GM12801 (cell line): ENCODE data around the gene ZIM2.

Experiments
- TF ChIP-seq, protein P1 (sequence below): IDR thresholded peaks from one replicate; pipeline ENCODE4 v1.5.1; 2011; ENCODE audit warnings: control low read depth; ENCODE audit not compliant: insufficient read length; ENCODE audit errors: extremely low read depth

Gene ZIM2

GRCh38 chr19:56746367-56746766 lies 94.2 kb downstream of the ZIM2 start:
- TF ChIP-seq, protein P1, sequence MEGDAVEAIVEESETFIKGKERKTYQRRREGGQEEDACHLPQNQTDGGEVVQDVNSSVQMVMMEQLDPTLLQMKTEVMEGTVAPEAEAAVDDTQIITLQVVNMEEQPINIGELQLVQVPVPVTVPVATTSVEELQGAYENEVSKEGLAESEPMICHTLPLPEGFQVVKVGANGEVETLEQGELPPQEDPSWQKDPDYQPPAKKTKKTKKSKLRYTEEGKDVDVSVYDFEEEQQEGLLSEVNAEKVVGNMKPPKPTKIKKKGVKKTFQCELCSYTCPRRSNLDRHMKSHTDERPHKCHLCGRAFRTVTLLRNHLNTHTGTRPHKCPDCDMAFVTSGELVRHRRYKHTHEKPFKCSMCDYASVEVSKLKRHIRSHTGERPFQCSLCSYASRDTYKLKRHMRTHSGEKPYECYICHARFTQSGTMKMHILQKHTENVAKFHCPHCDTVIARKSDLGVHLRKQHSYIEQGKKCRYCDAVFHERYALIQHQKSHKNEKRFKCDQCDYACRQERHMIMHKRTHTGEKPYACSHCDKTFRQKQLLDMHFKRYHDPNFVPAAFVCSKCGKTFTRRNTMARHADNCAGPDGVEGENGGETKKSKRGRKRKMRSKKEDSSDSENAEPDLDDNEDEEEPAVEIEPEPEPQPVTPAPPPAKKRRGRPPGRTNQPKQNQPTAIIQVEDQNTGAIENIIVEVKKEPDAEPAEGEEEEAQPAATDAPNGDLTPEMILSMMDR = no peak

- TF ChIP-seq, protein P1 = no peak
Observed at GRCh38 chr19:56740501-56740900, 100.0 kb downstream of the ZIM2 start.

- TF ChIP-seq, protein P1 = no peak
Observed at GRCh38 chr19:56736571-56736970, 104.0 kb downstream of the ZIM2 start.

DNA sequence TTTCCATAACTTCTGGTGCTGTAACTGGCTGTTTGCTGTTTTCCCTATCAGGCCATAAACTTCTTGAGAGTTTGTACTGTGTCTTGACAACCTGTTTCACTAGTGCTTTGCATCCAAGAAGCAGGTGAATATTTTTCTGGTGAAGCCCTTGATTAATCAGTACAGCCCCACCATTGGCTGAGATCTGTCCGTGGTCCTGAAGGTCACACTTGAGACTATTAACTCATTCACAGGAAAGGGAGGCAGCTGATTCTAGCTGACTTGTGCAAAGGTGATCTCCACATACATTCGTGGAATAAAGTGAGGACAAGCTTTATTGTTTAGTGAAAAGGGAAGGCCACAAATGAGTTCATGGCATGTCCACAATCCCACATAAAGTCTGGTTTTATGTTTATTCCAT lies 107.5 kb downstream of the ZIM2 start:
- TF ChIP-seq, protein P1 = no peak

DNA sequence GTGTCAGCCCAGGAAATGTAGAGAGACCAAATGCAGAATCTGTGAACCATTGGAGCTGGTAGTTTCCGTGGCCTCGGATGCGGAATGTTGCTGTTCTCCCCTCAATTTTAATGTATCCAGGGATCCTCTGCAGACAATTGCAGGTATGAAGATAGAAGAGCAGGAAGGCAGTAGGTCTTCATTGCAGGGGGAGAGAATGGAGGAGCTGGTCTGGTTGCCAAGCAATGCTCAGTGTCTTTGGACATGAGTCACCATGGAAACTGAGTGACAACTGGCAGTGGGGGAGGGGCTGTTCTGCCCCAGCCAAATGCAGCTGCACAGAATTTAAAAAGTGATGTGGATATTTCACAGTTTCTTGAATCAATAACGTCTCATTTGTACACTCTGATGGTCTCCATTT lies 112.8 kb downstream of the ZIM2 start:
- TF ChIP-seq, protein P1 = no peak

DNA sequence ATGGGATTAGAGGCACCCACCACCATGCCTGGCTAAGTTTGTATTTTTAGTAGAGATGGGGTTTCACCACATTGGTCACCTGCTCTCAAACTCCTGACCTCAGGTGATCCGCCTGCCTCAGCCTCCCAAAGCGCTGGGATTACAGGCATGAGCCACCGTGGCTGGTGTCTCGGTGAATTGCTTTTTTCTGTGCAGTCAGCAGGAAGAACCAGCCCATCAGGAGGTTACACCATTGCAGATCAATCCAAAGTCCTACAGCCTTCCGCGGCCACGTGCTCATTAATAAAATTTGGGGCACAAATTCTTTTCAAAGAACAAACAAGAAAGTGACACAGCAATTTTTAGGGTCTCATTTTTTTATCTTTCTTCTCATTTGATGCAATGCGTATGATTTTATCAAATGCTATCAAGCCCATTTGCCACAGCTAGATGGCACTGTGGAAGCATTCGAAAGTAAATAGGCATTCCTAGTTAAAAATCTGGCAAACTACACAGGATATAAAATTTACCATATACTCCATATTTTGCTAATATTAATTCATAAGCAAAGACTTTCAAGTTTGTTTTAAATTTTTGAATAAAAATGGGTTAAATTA lies 114.6 kb downstream of the ZIM2 start:
- TF ChIP-seq, protein P1 = no peak
